Neural progenitor cell (in vitro differentiated cells): ENCODE measurements around the gene AAMP. TPM values are rescaled to one million over a fixed set of nuclear protein-coding genes. Genes with fewer than 3 reads are reported as not detected.

Experiments used
- DNase-seq: peaks from one replicate; pipeline ENCODE4 v3.0.0-alpha.2; 2016; ENCODE audit warnings: low spot score
- H2AFZ ChIP-seq: fragments of 200-600 bp; sonication (generic); replicated peaks from 2 replicates; pipeline ENCODE4 v1.6.1; 2016; ENCODE audit warnings: antibody characterized with exemption
- H3F3A ChIP-seq: fragments of 200-600 bp; sonication (generic); 2 replicates; pipeline ENCODE4 v1.6.1; 2016; ENCODE audit warnings: antibody characterized with exemption, low read depth
- H3K27ac ChIP-seq: fragments of 200-600 bp; sonication (generic); 2 replicates; pipeline ENCODE4 v1.5.1; 2016; ENCODE audit warnings: mild to moderate bottlenecking
- H3K27me3 ChIP-seq: fragments of 200-600 bp; sonication (generic); 2 replicates; pipeline ENCODE4 v1.6.1; 2016; ENCODE audit warnings: mild to moderate bottlenecking, moderate library complexity
- H3K36me3 ChIP-seq: fragments of 200-600 bp; sonication (generic); 2 replicates; pipeline ENCODE4 v1.5.1; 2016
- H3K4me1 ChIP-seq: fragments of 200-600 bp; sonication (generic); 2 replicates; pipeline ENCODE4 v1.6.1; 2016; ENCODE audit warnings: mixed run types
- H3K4me2 ChIP-seq: fragments of 200-600 bp; sonication (generic); 2 replicates; pipeline ENCODE4 v1.6.1; 2016
- H3K4me3 ChIP-seq: fragments of 200-600 bp; sonication (generic); 2 replicates; pipeline ENCODE4 v1.5.1; 2016
- H3K79me2 ChIP-seq: fragments of 200-600 bp; sonication (generic); 2 replicates; pipeline ENCODE4 v1.6.1; 2016; ENCODE audit warnings: low read depth
- H3K9ac ChIP-seq: fragments of 200-600 bp; sonication (generic); 2 replicates; pipeline ENCODE4 v1.6.1; 2016
- H3K9me3 ChIP-seq: fragments of 200-600 bp; sonication (generic); 2 replicates; pipeline ENCODE4 v1.5.1; 2016; ENCODE audit warnings: low read depth
- H4K20me1 ChIP-seq: fragments of 200-600 bp; sonication (generic); 2 replicates; pipeline ENCODE4 v1.6.1; 2016; ENCODE audit warnings: low read depth
- H3K27ac Mint-ChIP-seq: 3 replicates; pipeline ENCODE4 v1.8.0; 2021; ENCODE audit warnings: mixed read lengths
- H3K27me3 Mint-ChIP-seq: 2 replicates; pipeline ENCODE4 v1.8.0; 2022; ENCODE audit warnings: low read depth, mild to moderate bottlenecking, inconsistent platforms, moderate library complexity, mixed read lengths; ENCODE audit not compliant: insufficient read depth
- H3K36me3 Mint-ChIP-seq: 3 replicates; pipeline ENCODE4 v1.8.0; 2021; ENCODE audit warnings: mixed read lengths
- H3K4me1 Mint-ChIP-seq: 3 replicates; pipeline ENCODE4 v1.8.0; 2021; ENCODE audit warnings: mixed read lengths
- H3K4me3 Mint-ChIP-seq: 3 replicates; pipeline ENCODE4 v1.8.0; 2021; ENCODE audit warnings: mild to moderate bottlenecking, moderate library complexity, mixed read lengths
- H3K9me3 Mint-ChIP-seq: 3 replicates; pipeline ENCODE4 v1.8.0; 2020; ENCODE audit warnings: mixed read lengths
- EZH2 ChIP-seq: fragments of 200-600 bp; sonication (generic); IDR thresholded peaks from 2 replicates; pipeline ENCODE4 v1.6.1; 2017; ENCODE audit warnings: antibody characterized with exemption, mild to moderate bottlenecking, moderate library complexity
- EZH2phosphoT487 ChIP-seq: fragments of 200-600 bp; sonication (generic); IDR thresholded peaks from 2 replicates; pipeline ENCODE4 v1.6.1; 2017; ENCODE audit warnings: antibody characterized with exemption
- total RNA-seq: library from RNA; depleted of rRNA; stranded (reverse); fragments of >200 nt; gene quantifications from 2 replicates; pipeline ENCODE4 v1.2.3, GENCODE V29; 2015; ENCODE audit warnings: low replicate concordance
- TF ChIP-seq, protein P1 (sequence below): fragments of 200-600 bp; sonication (generic); IDR thresholded peaks from 2 replicates; pipeline ENCODE4 v1.5.1; 2017; ENCODE audit warnings: antibody characterized with exemption, mild to moderate bottlenecking

AAMP gene
- total RNA-seq, 1 donor from 2014 or later = 90.4 TPM

DNA sequence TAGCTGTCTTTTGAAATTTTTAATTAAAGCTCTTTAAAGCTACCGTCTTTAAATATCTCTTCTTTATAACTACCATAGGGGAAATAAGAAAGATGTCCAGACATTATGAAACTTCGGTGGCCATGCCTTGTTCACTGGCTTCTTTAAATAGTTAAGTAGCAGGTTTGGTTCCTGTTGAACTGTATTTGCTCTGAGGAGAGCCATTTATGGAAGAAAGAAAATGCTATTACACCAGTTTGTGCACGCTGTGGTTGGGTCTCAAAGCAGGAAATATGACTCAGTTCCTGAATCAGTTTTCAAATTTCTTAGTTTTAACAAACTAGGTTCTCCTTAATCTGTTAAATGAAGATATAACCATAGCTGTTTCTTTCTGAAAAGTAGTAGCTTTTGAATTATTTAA lies 40.7 kb downstream of the AAMP start:
- Mint-ChIP-seq H3K36me3 (peaks cover 34% of the 10 kb centered on the region), H3K9me3 (no peaks in the 10 kb centered on the region), H3K27ac (no peak overlapping the region), H3K27me3 (no peaks in the 10 kb centered on the region), H3K4me1 (no peaks in the 10 kb centered on the region), H3K4me3 (no peak overlapping the region)
- Histone ChIP-seq H3K4me2 (no peak overlapping the region), H3K4me3 (no peak overlapping the region), H3F3A (no peaks in the 10 kb centered on the region), H3K27me3 (no peaks in the 10 kb centered on the region), H3K9ac (no peak overlapping the region), H3K9me3 (no peaks in the 10 kb centered on the region), H3K27ac (no peak overlapping the region), H2AFZ (no peak overlapping the region), H4K20me1 (peaks cover 28% of the 10 kb centered on the region), H3K79me2 (peaks cover 18% of the 10 kb centered on the region), H3K36me3 (peaks cover 15% of the 10 kb centered on the region), H3K4me1 (no peaks in the 10 kb centered on the region)
- TF ChIP-seq EZH2phosphoT487 = no peak
- TF ChIP-seq, protein P1, sequence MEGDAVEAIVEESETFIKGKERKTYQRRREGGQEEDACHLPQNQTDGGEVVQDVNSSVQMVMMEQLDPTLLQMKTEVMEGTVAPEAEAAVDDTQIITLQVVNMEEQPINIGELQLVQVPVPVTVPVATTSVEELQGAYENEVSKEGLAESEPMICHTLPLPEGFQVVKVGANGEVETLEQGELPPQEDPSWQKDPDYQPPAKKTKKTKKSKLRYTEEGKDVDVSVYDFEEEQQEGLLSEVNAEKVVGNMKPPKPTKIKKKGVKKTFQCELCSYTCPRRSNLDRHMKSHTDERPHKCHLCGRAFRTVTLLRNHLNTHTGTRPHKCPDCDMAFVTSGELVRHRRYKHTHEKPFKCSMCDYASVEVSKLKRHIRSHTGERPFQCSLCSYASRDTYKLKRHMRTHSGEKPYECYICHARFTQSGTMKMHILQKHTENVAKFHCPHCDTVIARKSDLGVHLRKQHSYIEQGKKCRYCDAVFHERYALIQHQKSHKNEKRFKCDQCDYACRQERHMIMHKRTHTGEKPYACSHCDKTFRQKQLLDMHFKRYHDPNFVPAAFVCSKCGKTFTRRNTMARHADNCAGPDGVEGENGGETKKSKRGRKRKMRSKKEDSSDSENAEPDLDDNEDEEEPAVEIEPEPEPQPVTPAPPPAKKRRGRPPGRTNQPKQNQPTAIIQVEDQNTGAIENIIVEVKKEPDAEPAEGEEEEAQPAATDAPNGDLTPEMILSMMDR = no peak
- TF ChIP-seq EZH2 = no peak
- DNase-seq = no peak

DNA sequence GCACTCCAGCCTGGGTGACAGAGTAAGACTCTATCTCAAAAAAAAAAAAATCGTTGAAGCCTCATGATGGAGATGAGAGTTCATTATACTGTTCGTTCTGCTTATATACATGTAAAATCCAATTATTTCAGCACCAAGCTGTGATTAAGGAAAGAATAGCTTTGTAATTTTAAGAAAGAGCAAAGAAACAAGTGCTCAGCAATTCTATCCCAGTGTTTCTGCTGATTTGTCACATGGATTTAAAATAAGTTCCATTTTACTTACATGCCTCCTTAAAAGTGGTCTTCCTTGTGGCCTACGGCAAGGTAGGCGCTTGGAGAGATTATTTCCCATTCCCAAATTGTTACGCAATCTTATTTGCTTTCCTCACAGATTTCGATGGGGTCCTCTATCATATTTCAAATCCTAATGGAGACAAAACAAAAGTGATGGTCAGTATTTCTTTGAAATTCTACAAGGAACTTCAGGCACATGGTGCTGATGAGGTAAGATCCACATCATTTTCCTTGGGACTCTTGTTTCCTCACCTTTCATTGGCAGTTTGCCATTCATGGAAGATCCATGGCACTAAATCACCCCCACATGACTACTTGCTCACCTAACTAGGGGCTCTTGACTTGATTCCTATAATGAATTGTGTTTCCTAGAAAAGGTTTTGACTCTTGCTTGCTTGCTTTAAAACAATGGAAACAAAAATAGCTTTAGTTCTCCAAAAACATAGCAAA lies 41.4 kb downstream of the AAMP start:
- H3K27ac ChIP-seq = no peak overlapping the region
- H3K4me1 Mint-ChIP-seq = no peaks in the 10 kb centered on the region
- no peak overlapping the region for H3K4me2 ChIP-seq
- H3K27me3 Mint-ChIP-seq = no peaks in the 10 kb centered on the region
- no peaks in the 10 kb centered on the region for H3K9me3 Mint-ChIP-seq
- H3K27ac Mint-ChIP-seq = no peak overlapping the region
- DNase-seq = no peak
- peaks cover 34% of the 10 kb centered on the region for H3K36me3 Mint-ChIP-seq
- no peak overlapping the region for H2AFZ ChIP-seq
- no peak overlapping the region for H3K4me3 Mint-ChIP-seq
- peaks cover 25% of the 10 kb centered on the region for H3K79me2 ChIP-seq
- H3K9ac ChIP-seq = no peak overlapping the region
- H3K9me3 ChIP-seq = no peaks in the 10 kb centered on the region
- peaks cover 15% of the 10 kb centered on the region for H3K36me3 ChIP-seq
- TF ChIP-seq, protein P1 = no peak
- TF ChIP-seq EZH2phosphoT487 (no peak), EZH2 (no peak)
- H4K20me1 ChIP-seq = peaks cover 36% of the 10 kb centered on the region
- H3K4me1 ChIP-seq = no peaks in the 10 kb centered on the region
- no peak overlapping the region for H3K4me3 ChIP-seq
- no peaks in the 10 kb centered on the region for H3K27me3 ChIP-seq
- no peaks in the 10 kb centered on the region for H3F3A ChIP-seq

GRCh38 chr2:218226903-218227302 lies 43.0 kb downstream of the AAMP start:
- Mint-ChIP-seq H3K4me3 (no peak overlapping the region), H3K9me3 (no peaks in the 10 kb centered on the region), H3K4me1 (no peaks in the 10 kb centered on the region), H3K27ac (no peak overlapping the region), H3K36me3 (peaks cover 28% of the 10 kb centered on the region), H3K27me3 (no peaks in the 10 kb centered on the region)
- no peaks in the 10 kb centered on the region for H3K4me1 ChIP-seq
- TF ChIP-seq EZH2phosphoT487 (no peak), EZH2 (no peak)
- no peak overlapping the region for H3K4me3 ChIP-seq
- H3K9ac ChIP-seq = no peak overlapping the region
- no peak overlapping the region for H3K4me2 ChIP-seq
- no peak overlapping the region for H2AFZ ChIP-seq
- H3K27ac ChIP-seq = no peak overlapping the region
- peaks cover 41% of the 10 kb centered on the region for H3K79me2 ChIP-seq
- H3K36me3 ChIP-seq = peaks cover 15% of the 10 kb centered on the region
- H3K9me3 ChIP-seq = no peaks in the 10 kb centered on the region
- no peaks in the 10 kb centered on the region for H3F3A ChIP-seq
- no peak for DNase-seq
- H3K27me3 ChIP-seq = no peaks in the 10 kb centered on the region
- H4K20me1 ChIP-seq = peaks cover 52% of the 10 kb centered on the region

GRCh38 chr2:218224186-218224585 lies 45.8 kb downstream of the AAMP start:
- no peaks in the 10 kb centered on the region for H3F3A ChIP-seq
- H3K79me2 ChIP-seq = peaks cover 68% of the 10 kb centered on the region
- H3K27ac ChIP-seq = no peak overlapping the region
- no peak for DNase-seq
- H2AFZ ChIP-seq = no peak overlapping the region
- H3K4me2 ChIP-seq = no peak overlapping the region
- Mint-ChIP-seq H3K4me1 (peaks cover 8% of the 10 kb centered on the region), H3K9me3 (no peaks in the 10 kb centered on the region), H3K4me3 (no peak overlapping the region), H3K36me3 (peaks cover 19% of the 10 kb centered on the region), H3K27me3 (no peaks in the 10 kb centered on the region), H3K27ac (no peak overlapping the region)
- peaks cover 77% of the 10 kb centered on the region for H4K20me1 ChIP-seq
- H3K27me3 ChIP-seq = no peaks in the 10 kb centered on the region
- H3K4me1 ChIP-seq = peaks cover under 1% of the 10 kb centered on the region
- H3K9ac ChIP-seq = no peak overlapping the region
- H3K9me3 ChIP-seq = no peaks in the 10 kb centered on the region
- TF ChIP-seq, protein P1 = no peak
- no peak for TF ChIP-seq EZH2phosphoT487
- no peak for TF ChIP-seq EZH2
- peaks cover 7% of the 10 kb centered on the region for H3K36me3 ChIP-seq
- H3K4me3 ChIP-seq = no peak overlapping the region
